ENCODE results near the gene GPBAR1. TPM values are rescaled to one million over a fixed set of nuclear protein-coding genes. Genes with fewer than 3 reads are reported as not detected.
"Not testable (repeated sequence)": the region's sequence is repeated elsewhere in the genome, so short reads cannot be mapped to it uniquely, and the experiment has no call there.

The GPBAR1 gene
- polyA plus RNA-seq, 3 donors, result 1.2 to 2.0 (median 2.0) TPM

DNA sequence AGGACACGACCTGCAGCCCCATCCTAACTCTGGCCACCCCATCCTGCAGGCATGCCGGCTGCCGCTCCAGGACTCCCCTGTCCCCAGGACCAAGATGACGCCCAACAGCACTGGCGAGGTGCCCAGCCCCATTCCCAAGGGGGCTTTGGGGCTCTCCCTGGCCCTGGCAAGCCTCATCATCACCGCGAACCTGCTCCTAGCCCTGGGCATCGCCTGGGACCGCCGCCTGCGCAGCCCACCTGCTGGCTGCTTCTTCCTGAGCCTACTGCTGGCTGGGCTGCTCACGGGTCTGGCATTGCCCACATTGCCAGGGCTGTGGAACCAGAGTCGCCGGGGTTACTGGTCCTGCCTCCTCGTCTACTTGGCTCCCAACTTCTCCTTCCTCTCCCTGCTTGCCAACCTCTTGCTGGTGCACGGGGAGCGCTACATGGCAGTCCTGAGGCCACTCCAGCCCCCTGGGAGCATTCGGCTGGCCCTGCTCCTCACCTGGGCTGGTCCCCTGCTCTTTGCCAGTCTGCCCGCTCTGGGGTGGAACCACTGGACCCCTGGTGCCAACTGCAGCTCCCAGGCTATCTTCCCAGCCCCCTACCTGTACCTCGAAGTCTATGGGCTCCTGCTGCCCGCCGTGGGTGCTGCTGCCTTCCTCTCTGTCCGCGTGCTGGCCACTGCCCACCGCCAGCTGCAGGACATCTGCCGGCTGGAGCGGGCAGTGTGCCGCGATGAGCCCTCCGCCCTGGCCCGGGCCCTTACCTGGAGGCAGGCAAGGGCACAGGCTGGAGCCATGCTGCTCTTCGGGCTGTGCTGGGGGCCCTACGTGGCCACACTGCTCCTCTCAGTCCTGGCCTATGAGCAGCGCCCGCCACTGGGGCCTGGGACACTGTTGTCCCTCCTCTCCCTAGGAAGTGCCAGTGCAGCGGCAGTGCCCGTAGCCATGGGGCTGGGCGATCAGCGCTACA, 2.1 kb downstream of the GPBAR1 start:
- DNase-seq (ENCODE audit: extremely low read depth in 1 of 11, low read depth in 9 of 11, low spot score in 4 of 11), result no peak

DNA sequence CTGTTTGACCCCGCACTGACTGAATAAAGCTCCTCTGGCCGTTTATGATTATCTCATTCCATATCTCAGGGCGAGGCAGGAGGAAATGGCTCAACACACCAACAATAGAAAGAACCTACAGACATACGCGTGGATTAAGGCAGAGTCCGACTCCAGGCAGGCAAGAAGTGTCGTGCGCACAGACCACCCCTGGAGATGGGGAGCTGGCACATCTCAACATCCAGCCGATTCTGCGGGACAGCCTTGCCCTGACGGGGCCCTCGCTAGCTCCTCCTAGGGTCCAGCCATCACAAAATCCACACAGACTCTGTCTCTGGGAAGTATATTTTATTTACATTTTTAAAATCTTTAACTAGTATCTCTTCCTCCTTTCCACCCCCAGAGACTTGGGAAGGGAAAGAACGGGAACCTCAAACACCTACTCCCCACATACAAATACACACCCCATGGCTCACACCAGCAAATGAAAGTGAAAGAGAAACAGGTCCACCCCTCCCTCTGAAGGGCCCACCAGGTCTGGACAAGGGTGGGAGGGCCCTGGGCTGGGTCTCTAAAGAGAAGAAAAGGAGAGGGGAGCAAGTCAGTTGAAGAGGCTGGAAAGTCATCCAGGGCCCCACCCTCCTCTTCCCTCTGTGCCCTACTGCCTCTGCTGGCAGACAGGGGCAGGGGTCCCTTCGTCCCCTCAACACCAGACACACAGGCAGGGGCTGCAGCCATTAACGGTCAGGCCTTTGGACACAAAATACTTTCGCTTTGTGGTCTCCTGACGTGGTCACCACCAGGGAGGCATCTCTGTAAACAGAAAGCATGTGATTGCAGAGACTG, 3.2 kb downstream of the GPBAR1 start:
- DNase-seq (ENCODE audit: extremely low read depth in 1 of 11, low read depth in 9 of 11, low spot score in 4 of 11), result no peak

DNA sequence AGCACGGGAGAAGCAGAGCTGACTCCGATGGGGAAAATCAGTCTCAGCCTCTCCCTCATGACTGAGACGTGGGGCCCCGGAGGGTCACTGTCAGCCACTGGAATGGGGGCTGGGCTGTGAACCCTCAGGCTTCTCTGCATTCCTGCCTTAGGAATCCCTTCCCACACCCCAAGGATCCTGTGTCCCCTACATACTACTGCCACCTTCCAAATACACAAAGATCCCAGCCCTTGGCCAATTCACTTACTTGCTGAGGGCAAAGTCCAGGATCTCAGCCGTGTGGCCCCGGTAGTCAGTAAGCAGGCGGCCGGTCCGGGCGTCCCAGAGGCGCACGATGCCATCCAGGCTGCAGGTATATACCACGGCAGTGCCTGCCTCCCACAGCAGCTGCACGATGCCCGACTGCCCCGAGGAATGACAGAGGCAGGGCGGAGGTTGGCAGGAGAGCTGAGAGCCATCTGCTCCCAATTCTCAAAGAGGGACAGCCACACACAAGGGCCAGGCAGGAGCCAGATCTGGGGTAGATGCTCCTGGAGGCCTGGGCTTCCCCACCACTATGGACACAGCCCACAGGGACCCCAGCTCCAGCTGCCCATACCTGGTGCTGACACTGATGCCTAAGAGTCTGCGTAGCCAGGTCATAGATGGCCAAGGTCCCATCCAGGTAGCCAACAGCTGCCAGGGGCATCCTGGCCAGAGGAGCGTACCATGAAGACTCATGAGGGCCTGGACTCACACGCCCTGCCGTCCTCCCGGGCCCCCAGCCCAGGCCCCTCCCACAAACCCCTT, 4.2 kb downstream of the GPBAR1 start:
- DNase-seq (ENCODE audit: extremely low read depth in 1 of 11, low read depth in 9 of 11, low spot score in 4 of 11), result no peak

DNA sequence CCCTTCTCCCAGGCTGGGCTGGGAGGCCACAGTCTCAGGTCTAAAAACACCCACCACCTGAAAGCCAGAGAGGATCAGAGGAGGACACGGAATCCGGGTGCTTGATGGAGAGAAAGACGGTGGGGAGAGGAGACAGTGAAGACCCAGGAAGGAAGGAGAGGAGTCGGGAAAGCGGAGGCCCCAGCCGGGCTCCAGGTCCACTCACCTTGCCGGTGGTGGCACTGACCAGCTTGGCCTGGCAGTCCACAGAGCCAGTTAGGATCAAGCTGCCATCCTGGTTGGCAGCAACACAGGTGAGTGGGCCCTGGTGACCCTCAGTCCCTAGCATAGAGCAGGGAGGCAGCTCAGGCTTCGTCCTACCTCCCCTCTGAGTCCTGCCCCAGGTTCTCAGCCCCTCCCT, 4.8 kb downstream of the GPBAR1 start:
- DNase-seq (ENCODE audit: extremely low read depth in 1 of 11, low read depth in 9 of 11, low spot score in 4 of 11), result no peak

DNA sequence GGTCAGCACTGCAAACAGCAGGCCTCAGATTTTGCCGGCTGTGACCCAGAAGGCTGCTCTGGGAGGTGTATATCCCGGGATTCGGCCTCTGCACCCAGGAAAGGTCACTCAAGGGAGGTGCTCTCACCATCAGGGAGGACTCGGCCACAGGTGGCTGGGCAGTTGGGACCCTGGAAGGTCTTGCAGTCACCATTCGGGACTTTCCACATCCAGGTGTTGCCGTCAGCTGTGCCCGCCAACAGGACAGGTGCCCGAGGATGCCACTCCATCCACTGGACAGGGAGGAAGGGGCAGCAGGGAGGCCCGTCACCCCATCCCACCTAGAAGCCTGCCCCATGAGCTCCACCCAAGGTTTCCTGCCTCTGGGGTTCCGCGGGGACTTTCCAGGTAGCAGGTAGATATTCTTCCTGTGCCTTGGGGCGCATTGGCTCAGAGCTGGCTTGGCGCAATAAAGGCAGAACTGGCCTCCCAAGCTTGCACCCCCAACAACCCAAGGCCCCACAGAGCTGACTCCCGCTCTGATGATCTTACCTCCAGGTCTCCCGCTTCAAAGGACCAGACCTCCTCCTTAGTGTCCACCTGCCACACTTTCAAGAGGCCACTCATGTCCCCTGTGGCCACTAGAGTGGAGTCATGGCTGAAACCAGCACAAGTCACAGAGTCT, 5.6 kb downstream of the GPBAR1 start:
- DNase-seq (ENCODE audit: extremely low read depth in 1 of 11, low read depth in 9 of 11, low spot score in 4 of 11), result no peak

DNA sequence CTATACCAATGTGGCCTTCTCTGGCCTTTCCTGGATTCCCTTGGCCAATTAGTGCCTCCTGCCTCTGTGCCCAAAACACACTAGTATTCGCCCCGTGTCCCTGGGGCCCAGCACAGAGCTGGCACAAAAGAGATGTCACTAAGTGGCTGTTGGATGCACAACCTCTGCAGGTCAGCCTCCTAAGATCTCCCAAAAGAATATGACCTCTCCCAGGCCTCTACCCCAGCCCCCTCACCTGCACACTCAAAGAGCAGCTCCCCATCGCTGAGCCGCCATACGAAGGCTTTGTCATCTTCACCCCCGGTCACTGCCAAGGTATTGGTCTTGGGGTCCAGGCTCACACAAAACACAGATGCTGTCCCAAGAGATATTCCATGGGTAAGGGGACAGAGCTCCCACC, 6.4 kb downstream of the GPBAR1 start:
- DNase-seq (ENCODE audit: extremely low read depth in 1 of 11, low read depth in 9 of 11, low spot score in 4 of 11), result no peak

DNA sequence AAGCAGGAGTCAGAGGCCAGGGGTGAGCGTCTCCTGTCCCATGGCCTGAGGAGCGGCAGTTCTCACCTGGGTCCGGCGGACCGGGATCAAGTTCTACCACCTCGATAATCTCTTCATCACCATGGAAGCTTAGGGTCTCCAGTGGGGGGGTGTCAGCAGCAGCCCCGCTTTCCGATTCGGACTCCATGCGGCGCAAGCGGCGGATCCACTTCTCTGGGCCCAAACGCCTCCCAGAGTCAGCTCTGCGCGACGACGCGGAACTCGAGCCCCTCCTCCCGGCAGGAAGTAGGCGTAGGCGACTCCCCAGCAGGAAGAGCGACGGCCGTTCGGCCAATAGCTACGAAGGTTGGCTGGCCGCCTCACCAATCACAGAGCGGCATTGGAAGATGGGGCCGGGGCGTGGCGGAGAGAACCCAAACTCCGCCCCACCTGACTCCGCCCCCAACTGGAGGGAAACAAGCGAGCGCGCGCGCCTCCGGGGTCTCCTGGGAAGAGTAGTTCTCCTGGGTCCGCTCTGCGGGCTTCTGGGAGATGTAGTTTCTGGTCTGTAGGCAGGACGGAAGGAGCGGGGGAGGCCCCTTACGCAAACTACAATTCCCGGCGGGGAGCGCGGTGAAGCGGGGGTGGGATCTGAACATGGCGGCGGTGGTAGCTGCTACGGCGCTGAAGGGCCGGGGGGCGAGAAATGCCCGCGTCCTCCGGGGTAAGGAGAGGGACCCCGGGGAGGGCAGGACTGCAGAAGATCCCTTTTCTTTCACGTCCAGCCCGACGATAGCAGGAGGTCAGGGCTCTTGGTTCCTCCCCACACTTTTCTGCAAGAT, 9.3 kb downstream of the GPBAR1 start, which contains the start of the genes AAMP and PNKD:
Gene AAMP, minus strand, starts transcription at position 238 of the 821 bp plus-strand sequence. Its CDS starts 51 bp downstream, at position 187.
Gene PNKD, plus strand, starts transcription at position 620 of the 821 bp plus-strand sequence. Its CDS starts 17 bp downstream, at position 637.
- peak; percentile 99 to 100 (median 100) for DNase-seq (ENCODE audit: extremely low read depth in 1 of 11, low read depth in 9 of 11, low spot score in 4 of 11)

DNA sequence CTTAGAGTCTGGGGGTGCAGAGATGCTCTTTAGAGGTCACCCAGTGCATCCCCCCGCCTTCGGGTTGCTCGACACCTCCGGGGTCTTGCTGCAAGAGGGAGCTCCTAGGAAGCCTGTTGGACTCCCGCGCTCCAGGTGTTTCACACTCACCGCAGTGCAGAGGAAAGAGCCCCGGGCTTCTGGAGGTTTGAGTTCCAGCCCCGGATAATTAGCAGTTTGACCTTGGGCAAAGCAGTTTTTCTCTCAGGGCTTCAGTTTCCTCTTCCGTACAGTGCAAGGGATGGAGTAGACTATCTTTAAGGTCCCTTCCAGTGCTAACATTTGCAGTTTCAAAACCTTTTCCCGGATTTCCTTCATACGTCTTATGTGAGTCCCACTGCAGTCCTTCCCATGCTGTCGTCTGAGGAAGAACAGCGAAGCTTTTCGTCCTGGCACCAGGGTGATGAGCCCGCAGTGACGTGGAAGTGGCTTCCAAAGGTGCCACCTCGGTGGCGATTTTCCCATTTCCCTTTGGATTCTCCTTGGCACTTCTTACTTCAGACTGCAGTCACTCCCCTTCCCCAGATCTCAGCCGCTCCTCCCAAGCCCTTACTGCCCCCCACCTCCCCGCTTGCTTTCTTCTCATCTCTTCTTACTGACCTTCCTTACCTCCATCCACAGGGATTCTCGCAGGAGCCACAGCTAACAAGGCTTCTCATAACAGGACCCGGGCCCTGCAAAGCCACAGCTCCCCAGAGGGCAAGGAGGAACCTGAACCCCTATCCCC, 10.1 kb downstream of the GPBAR1 start:
- DNase-seq (ENCODE audit: extremely low read depth in 1 of 11, low read depth in 9 of 11, low spot score in 4 of 11), result no peak

DNA sequence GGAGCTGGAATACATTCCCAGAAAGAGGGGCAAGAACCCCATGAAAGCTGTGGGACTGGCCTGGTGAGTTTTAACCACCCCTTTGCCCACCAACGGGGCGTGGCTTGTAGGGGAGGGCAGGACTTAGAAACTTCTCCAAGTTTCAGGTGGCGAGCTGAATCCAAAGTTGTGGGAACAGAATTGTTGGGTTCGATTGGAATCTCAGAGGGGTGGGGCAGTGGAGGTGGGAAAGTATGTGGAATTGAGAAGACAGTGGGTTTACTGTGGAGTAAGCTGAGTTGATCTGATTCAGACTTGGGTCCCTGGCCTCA, 10.6 kb downstream of the GPBAR1 start:
- DNase-seq (ENCODE audit: extremely low read depth in 1 of 11, low read depth in 9 of 11, low spot score in 4 of 11), result no peak

DNA sequence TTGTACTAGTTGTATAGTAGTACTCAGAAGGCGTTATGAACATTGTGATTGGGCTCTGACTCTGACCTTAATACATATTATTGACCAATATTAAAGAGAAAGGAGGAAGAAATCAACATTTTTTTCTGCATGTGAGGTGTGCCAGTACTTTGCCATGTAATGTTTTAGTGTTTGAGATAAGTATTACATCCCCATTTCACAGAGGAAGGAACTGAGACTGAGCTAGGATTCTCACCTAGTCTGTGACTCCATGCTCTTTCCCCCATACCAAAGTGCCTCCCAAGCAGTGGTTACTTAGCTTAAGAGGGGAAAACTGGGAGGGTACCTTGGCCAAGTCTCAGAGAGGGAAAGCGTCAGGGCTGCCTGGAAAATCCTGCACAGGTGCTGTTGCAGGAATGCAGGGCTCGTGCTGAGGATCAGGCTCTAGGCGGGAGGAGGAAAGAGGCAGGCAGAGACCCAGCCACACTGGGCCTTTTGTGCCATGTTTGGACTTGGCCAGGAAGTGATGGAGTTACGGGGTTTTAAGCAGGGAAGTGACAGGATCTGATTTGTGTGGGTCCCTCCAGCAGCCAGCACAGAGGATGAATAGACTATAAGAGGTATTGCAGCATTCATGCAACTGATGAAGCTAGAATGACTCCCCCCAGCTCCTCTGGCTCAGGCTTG, 11.2 kb downstream of the GPBAR1 start:
- no peak for DNase-seq (ENCODE audit: extremely low read depth in 1 of 11, low read depth in 9 of 11, low spot score in 4 of 11)

DNA sequence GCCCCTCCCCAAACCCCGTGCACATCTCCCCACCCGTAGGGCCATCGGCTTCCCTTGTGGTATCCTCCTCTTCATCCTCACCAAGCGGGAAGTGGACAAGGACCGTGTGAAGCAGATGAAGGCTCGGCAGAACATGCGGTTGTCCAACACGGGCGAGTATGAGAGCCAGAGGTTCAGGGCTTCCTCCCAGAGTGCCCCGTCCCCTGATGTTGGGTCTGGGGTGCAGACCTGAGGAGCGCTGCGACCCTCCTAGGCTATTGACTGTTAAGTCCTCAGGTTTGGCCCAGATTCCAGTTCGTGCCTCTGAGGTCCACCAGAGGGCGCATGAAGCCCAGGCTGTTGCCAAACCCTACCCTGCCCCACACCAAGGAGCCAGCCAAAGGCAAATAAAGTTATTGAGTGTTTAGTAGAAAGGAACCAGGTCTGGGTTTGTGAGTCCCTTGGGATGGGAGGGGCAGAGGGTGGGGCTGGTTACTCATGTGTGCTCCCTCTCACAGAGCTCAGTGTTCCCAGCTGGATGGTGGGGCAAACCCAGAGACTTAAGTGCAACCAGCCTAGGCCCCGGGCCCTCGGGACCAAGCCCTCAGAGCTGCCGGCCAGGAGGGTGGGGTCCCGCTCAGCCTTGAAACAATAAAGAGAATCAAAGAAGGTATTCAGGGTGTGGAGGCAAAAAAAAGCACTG, 11.9 kb downstream of the GPBAR1 start:
- DNase-seq (ENCODE audit: extremely low read depth in 1 of 11, low read depth in 9 of 11, low spot score in 4 of 11), result peak in 6 of 11 donors; percentile 63 to 79 (median 69)

DNA sequence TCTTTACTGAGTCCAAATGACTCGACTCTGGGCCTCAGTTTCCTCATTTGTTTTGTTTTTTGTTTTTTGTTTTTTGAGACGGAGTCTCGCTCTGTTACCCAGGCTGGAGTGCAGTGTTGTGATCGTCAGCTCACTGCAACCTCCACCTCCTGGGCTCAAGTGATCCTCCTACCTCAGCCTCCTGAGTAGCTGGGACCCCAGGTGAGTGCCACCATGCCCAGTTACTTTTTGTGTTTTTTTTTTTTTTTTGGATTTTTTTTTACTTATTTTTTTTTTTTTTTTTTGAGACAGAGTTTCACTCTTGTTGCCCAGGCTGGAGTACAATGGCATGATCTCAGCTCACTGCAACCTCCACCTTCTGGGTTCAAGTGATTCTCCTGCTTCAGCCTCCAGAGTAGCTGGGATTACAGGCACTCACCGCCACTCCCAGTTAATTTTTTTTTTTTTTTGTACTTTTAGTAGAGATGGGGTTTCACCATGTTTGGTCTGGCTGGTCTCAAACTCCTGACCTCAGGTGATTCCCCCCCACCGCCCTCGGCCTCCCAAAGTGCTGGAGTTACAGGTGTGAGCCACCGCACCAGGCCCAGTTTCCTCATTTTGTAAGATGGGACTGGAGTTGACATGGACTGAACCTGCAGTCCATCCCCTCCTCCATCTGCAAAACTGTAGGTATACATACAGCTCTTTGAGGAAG, 12.5 kb downstream of the GPBAR1 start:
- DNase-seq (ENCODE audit: extremely low read depth in 1 of 11, low read depth in 9 of 11, low spot score in 4 of 11), result not testable (repeated sequence)

DNA sequence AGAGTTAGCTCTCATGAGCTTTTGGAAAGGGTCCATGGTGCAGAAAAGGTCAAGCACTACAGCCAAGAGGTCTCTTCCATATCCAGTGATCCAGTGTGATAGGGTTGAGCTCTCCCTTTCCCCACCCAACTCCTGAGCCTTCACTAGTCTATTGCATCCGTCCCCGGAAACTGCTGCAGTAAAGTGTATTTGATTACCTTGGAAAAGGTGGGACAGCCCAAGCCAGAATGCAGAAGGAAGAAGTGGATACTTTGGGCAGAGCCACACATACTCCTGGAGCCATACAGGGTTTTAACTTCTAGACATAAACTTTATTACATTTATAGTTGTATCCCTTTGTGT, 13.1 kb downstream of the GPBAR1 start:
- no peak for DNase-seq (ENCODE audit: extremely low read depth in 1 of 11, low read depth in 9 of 11, low spot score in 4 of 11)

DNA sequence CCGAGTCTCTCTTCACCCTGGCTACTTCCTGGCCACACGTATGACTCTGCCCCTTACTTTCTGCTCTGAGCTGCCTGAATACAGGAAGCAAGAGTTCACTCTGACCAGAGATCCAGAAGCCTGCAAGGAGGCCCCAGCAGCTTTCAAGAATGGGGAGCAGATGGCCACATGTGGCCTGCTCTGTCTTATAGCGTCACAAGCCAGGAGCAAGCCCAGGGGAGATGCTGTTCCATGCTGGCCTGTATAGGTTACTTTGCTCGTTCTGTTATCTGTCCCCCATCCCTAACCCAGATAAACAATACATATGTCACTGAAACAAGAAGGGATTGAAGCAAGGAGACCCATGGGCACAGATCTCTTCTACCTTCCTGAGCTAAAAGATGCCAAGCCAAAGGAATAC, 13.8 kb downstream of the GPBAR1 start:
- DNase-seq (ENCODE audit: extremely low read depth in 1 of 11, low read depth in 9 of 11, low spot score in 4 of 11), result no peak

DNA sequence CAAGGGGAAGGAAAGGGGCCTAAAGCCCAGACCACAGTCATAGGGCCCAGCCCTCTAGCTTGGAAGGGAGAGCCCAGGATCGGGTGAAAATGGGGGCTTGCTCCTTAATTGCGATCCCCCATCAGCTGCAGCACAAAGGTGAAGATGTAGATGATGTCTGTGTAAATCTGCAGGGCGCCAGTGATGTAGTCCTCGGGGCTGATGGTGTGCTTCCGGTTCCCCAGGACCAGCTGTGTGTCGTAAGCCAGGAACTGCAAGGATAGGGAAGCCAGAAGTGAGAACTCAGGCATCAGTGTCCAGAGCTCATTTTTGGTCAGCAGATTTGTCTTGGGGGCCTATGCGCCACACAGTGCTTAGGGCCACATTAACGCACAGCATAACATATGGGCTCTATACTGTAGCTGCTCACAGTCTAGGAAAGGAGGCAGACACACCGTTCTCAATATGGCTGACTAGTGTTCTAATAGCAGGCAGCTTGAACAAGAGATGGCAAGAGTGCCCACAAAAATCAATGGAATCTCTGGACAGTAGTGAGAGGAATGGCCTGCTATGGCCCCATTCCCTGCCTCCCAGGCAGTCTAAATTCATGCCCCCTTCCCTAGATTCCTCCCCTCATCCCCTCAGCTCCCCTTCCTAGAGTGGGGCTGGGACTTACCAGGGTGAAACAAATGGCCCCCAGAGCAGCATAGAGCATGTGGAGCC, 14.7 kb downstream of the GPBAR1 start:
- no peak for DNase-seq (ENCODE audit: extremely low read depth in 1 of 11, low read depth in 9 of 11, low spot score in 4 of 11)

Measured in renal cortex interstitium (tissue), 11 donors.